ENCODE results near the gene NR5A1.

- no peak for TF ChIP-seq CTCF (IDR thresholded peaks at IDR 0.05 in 2 of 3, conservative IDR thresholded peaks at IDR 0.05 in 1 of 3; ENCODE audit: control insufficient read depth in 2 of 3, extremely low read depth in 1 of 3, insufficient read depth in 1 of 3, low read depth in 3 of 3, low read length in 3 of 3)
- TF ChIP-seq PML (IDR thresholded peaks at IDR 0.05; ENCODE audit: low read length) = no peak
- TF ChIP-seq JUNB (IDR thresholded peaks at IDR 0.05) = no peak
- no peak for TF ChIP-seq ATF7 (IDR thresholded peaks at IDR 0.05; ENCODE audit: low read depth)
- no peak for TF ChIP-seq YY1 (IDR thresholded peaks at IDR 0.05; ENCODE audit: low read depth, low read length)
- no peak for TF ChIP-seq ETV6 (conservative IDR thresholded peaks at IDR 0.05 in 1 of 2, IDR thresholded peaks at IDR 0.05 in 1 of 2; ENCODE audit: borderline replicate concordance in 1 of 2, low read depth in 1 of 2)
- no peak for TF ChIP-seq BHLHE40 (IDR thresholded peaks at IDR 0.05; ENCODE audit: borderline replicate concordance in 1 of 2, low read depth in 2 of 2, low read length in 1 of 2)
- TF ChIP-seq ZBTB4 (CRISPR knock-in tag; IDR thresholded peaks at IDR 0.05) = no peak
- TF ChIP-seq EP300 (IDR thresholded peaks at IDR 0.05; ENCODE audit: borderline replicate concordance in 1 of 2, control insufficient read depth in 1 of 2, low read depth in 2 of 2, low read length in 2 of 2) = no peak
- TF ChIP-seq HDGF (IDR thresholded peaks at IDR 0.05) = no peak
Measured at GRCh38 chr9:124470306-124470705, 36.9 kb downstream of the NR5A1 start.
